NCI-H82 (cell line): ENCODE data around the gene PLPP7.
A peak's percentile ranks its signal among the peaks of the same experiment; 100 is the strongest.

Experiments used
- DNase-seq: peaks from one replicate; lab custom pipeline; 2025; lab: John Stamatoyannopoulos, UW

The PLPP7 gene

GRCh38 chr9:131303381-131304321 is 14.1 kb downstream of the PLPP7 start:
- DNase-seq = no peak

- peak; percentile 38 for DNase-seq
Measured at GRCh38 chr9:131304676-131305355, 15.3 kb downstream of the PLPP7 start.

- no peak for DNase-seq
Measured at GRCh38 chr9:131306397-131307004, 17.0 kb downstream of the PLPP7 start.

GRCh38 chr9:131307974-131308373 is 18.5 kb downstream of the PLPP7 start:
- DNase-seq = no peak

GRCh38 chr9:131308452-131308851 is 18.9 kb downstream of the PLPP7 start:
- no peak for DNase-seq

- DNase-seq = no peak
Measured at GRCh38 chr9:131308906-131309529, 19.5 kb downstream of the PLPP7 start.

- no peak for DNase-seq
Measured at GRCh38 chr9:131309530-131310276, 20.2 kb downstream of the PLPP7 start.

- DNase-seq = peak; percentile 26
Measured at GRCh38 chr9:131310833-131311554, 21.5 kb downstream of the PLPP7 start.

- DNase-seq = no peak
Measured at GRCh38 chr9:131312246-131312645, 22.7 kb downstream of the PLPP7 start.

GRCh38 chr9:131312822-131313770 is 23.6 kb downstream of the PLPP7 start:
- DNase-seq = peak; percentile 12

GRCh38 chr9:131318231-131319085 is 28.9 kb downstream of the PLPP7 start:
- peak; percentile 98 for DNase-seq

GRCh38 chr9:131319486-131319885 is 30.0 kb downstream of the PLPP7 start:
- DNase-seq = peak; percentile 71

- DNase-seq = peak; percentile 61
Measured at GRCh38 chr9:131320031-131320685, 30.6 kb downstream of the PLPP7 start.

- no peak for DNase-seq
Measured at GRCh38 chr9:131323629-131324028, 34.1 kb downstream of the PLPP7 start.

GRCh38 chr9:131324736-131325679 is 35.5 kb downstream of the PLPP7 start:
- no peak for DNase-seq

GRCh38 chr9:131329241-131329641 is 39.7 kb downstream of the PLPP7 start:
- DNase-seq = no peak
